ENCODE data around the gene SLC9A6.
A peak's percentile ranks its signal among the peaks of the same experiment; 100 is the strongest.

The SLC9A6 gene

GRCh38 chrX:135984791-135985156, 461 bp upstream of the SLC9A6 start:
- ChIA-PET CTCF (no interaction called here), POLR2A (no interaction called here)
- TF ChIP-seq CTCF (IDR thresholded peaks at IDR 0.05; ENCODE audit: control extremely low read depth, extremely low read depth, low read depth, missing control alignments): no peak
- no peak for DNase-seq (ENCODE audit: extremely low spot score)

DNA sequence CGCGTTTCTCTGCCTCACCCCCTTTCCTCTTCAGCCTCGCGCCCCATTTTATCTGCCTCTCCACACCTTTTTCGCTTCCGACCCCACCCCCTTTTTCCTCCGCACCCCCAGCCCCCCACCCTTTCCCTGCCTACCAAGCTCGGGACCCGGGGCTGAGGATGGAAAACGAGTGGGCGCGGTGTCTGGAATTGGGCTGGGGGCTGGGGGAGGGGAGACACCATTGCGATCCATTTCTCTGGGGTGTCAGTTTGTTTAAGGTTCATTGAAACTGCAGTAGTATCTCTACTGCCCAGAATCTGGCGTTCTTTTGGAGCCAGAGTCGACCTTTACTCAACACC, 707 bp downstream of the SLC9A6 start:
- CTCF ChIA-PET: no interaction called here
- POLR2A ChIA-PET: no interaction called here
- no peak for TF ChIP-seq CTCF (IDR thresholded peaks at IDR 0.05; ENCODE audit: control extremely low read depth, extremely low read depth, low read depth, missing control alignments)
- no peak for DNase-seq (ENCODE audit: extremely low spot score)

GRCh38 chrX:135988245-135988644, 3.0 kb downstream of the SLC9A6 start:
- POLR2A ChIA-PET: no interaction called here

DNA sequence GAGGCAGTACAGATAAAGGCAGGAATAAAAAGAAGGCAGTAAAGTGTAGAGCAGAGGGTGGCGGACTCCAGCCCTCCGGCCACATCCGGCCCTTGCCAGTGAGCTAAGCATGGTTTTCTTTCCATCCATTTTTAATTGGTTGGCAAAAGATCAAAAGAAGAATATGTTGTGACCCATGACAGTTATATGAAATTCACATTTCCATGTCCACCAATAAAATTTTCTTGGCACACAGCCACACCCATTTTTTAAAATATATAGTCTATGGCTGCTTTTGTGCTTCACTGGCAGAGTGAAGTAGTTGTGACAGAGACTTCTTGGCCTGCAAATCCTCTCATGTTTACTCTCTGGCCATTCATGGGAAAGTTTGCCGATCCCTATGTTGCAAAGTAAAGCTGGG, 29.8 kb downstream of the SLC9A6 start:
- DNase-seq (ENCODE audit: extremely low spot score): no peak
- ChIA-PET CTCF (interaction anchor here (1.2 kb wide), 1 partner anchor 13 kb away, joined by 3 read pairs; no protein-coding TSS in a partner anchor), POLR2A (no interaction called here)
- no peak for TF ChIP-seq CTCF (IDR thresholded peaks at IDR 0.05; ENCODE audit: control extremely low read depth, extremely low read depth, low read depth, missing control alignments)

More at GRCh38 chrX:135988245-135988644, 3.0 kb downstream of the SLC9A6 start:
- CTCF ChIA-PET: no interaction called here
- DNase-seq (ENCODE audit: extremely low spot score): no peak
- no peak for TF ChIP-seq CTCF (IDR thresholded peaks at IDR 0.05; ENCODE audit: control extremely low read depth, extremely low read depth, low read depth, missing control alignments)

DNA sequence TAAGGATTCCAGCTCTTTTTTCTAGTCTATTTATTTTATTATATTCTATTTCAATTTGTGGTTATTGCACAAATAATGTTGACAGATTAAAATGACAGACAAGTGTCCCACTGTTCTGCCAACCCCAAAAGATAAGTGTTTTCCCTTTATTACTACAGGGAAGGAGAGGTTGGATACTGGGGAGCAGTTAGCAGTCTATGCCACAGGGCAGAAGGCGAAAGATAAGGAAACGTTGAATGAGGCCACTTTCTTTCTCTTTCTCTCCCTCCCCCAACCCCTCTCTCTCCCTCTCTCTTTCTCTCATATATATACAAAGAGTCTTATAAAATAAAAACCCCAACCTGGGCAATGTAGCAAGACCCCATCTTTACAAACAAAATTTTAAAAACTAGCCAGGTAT, 31.6 kb downstream of the SLC9A6 start:
- CTCF ChIA-PET: interaction anchor here (1.7 kb wide), 1 partner anchor 11 kb away, joined by 6 read pairs; no protein-coding TSS in a partner anchor
- POLR2A ChIA-PET: no interaction called here
- no peak for DNase-seq (ENCODE audit: extremely low spot score)
- TF ChIP-seq CTCF (IDR thresholded peaks at IDR 0.05; ENCODE audit: control extremely low read depth, extremely low read depth, low read depth, missing control alignments): no peak

DNA sequence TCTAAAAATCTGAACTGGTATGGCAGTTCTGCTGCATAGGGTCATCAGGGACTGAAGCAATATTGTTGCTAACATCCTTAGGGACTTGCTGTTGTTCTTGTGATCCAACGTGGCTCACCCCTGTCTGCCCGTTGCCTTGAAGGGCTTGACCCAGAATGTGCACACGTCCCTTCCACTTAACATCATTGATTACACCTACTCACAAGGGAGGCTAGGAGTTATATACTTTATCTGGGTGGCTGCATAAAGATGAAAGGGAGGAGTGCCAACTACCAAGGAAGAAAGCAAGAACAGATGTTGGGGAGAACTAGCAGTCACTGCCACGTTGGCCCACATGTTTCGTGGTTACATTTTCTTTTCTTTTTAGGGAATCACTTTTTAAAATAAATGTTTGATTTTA, 34.0 kb downstream of the SLC9A6 start:
- TF ChIP-seq CTCF (IDR thresholded peaks at IDR 0.05; ENCODE audit: control extremely low read depth, extremely low read depth, low read depth, missing control alignments): no peak
- CTCF ChIA-PET: no interaction called here
- POLR2A ChIA-PET: no interaction called here
- DNase-seq (ENCODE audit: extremely low spot score): no peak

DNA sequence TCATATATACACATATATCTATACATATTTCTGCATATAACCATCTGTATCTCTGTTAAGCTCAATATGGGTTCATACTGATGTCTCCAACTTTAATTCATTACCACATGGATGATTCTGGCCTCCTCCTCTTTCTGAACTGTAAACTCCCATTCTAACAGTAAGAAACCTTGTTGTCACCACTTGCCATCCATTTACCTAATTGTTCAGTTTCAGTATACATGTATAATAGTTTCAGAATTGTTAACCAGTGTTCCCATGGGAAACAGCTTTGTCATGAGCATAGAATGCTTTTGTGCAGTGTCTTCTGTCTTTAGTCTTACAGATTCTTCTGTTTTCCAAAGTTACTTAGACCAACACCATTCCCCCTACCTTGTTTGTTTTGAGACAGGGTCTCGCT, 35.9 kb downstream of the SLC9A6 start:
- POLR2A ChIA-PET: no interaction called here
- TF ChIP-seq CTCF (IDR thresholded peaks at IDR 0.05; ENCODE audit: control extremely low read depth, extremely low read depth, low read depth, missing control alignments): no peak
- peak; percentile 13 for DNase-seq (ENCODE audit: extremely low spot score)
- CTCF ChIA-PET: interaction anchor here (1.3 kb wide), 1 partner anchor 11 kb away, joined by 3 read pairs; no protein-coding TSS in a partner anchor
